Stimulated activated CD8-positive, alpha-beta memory T cell treated with anti-CD3 and anti-CD28 coated beads, Interleukin-2, amount 100 ng/mL, for 1 hour (primary cell): ENCODE results near the gene PPP2R5D.
A peak's percentile ranks its signal among the peaks of the same experiment; 100 is the strongest.

Experiments used
- DNase-seq, 2 donors: peaks; one replicate each; pipeline ENCODE4 v3.0.0-alpha.2; 2020; ENCODE audit warnings: low read depth in 2 of 2

Gene PPP2R5D

DNA sequence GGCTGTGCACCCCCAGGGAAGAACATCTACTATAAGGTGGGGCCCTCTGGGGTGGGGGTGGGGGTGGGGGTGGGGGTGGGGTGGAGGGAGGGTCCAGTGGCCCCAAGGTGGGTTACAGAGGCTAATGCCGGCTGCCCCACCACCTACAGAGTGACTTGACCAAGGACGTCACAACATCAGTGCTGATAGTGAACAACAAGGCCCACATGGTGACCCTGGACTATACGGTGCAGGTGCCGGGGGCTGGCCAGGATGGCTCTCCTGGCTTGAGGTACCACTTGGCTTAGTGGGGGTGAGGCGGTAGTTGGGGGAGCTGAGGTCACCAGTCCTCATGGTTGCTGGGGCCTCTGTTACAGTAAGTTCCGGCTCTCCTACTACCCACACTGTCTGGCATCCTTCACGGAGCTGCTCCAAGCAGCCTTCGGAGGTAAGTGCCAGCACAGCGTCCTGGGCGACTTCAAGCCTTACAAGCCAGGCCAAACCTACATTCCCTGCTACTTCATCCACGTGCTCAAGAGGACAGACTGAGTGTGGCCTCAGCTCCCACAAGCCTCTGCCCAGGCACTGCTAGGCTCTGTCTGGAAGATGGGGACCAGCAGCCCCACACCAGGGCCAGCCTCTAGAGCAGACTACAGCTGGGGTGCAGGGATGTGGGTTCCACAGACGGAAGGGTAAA lies 21.1 kb upstream of the PPP2R5D start:
- DNase-seq = no peak

- DNase-seq = no peak
Observed at GRCh38 chr6:42963855-42964605, 20.3 kb upstream of the PPP2R5D start.

DNA sequence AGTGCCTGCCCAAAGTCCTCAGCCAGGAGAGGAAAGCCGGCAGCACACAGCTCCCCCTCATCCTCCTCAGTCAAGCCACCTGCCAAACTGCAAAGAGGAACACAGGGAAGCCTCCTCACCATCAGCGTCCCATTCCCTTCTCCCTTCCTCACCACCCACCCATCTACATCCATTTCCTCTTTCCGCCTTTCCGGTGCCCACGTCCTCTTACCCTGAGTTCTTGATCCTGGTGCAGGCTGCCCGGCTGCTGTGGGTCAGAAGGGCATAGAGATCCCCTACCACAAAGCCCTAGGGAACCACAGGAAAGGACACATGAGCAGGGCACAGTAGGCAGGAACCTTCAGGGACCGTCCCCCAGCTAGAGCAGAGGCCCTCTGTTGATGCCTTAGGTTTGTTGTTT lies 17.8 kb upstream of the PPP2R5D start:
- DNase-seq = no peak

GRCh38 chr6:42967228-42967627 lies 17.1 kb upstream of the PPP2R5D start:
- DNase-seq = no peak

GRCh38 chr6:42968126-42968701 lies 16.2 kb upstream of the PPP2R5D start:
- DNase-seq = no peak

DNA sequence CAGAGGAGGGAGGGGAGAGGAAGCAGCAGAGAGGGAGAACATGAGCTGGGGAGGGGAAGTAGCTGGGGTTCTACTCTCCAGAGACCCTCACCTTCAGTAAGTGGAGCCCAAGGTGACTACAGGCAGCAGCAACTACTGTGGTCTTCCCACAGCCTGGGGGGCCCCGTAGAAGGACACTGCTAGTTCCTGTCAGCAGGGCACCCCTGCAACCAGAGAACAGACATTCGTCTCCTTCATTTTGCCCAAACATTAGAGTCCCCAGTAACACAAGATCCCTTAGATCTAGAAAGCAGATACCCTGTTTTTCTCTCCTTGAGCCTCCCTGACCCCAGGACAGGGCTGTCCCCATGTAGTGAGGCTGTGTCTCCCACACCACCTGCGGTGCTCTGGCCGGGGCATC lies 15.6 kb upstream of the PPP2R5D start:
- no peak for DNase-seq

DNA sequence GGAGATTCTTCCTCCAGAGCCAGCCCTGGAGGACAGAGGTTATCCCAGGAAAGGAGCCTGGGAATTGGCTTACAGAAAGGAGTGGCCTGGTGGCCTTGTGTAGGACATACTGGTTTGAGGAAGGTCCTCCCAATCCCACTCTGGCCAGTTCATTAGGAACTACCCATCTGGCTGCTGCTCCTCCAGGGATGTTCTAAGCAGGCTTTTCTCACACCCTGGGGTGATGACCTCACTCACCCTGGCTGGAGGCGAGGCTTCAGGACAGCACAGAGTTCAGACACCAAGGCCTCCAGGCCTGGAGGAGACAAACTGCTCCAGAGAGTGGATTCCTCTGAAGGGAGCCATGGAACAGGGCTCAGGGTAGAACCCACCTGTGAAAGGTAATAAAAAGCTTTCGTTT lies 14.9 kb upstream of the PPP2R5D start:
- no peak for DNase-seq

- no peak for DNase-seq
Observed at GRCh38 chr6:42969934-42970333, 14.4 kb upstream of the PPP2R5D start.

DNA sequence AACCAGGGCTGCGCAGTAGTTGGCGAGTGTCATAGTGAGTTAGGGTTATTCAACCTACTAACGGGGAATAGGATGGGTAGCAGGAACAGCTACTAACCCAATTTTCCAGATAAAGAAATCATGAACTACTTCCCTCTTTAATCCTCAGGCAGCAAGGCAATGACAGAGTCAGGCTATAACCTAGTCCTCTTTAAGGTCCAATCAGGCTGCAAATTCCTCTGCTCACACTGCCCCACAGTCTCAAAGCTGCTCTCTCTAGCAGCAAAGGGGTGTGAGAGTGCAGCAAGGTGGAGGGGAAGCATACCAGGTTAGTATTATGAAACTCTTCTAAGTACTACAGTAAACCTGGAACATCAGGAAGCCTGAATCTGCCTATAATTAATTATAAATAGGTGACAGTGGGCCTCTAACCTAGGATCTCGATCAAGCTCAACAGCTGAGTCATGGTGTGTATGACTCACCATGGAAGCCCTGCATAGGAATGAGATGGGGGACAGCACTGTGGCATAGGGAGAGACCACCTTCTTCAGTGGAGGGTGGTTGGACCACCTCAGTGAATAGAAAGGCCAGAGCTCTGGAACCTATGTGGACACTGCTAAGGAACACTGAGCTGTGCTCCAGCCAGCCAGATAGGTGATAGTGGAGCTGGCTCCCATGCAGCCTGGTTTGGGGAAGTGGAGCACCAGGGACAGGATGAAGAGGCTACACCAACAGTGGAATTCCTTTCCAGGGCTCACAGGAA lies 13.3 kb upstream of the PPP2R5D start:
- no peak for DNase-seq

GRCh38 chr6:42971746-42972327 lies 12.5 kb upstream of the PPP2R5D start:
- no peak for DNase-seq

DNA sequence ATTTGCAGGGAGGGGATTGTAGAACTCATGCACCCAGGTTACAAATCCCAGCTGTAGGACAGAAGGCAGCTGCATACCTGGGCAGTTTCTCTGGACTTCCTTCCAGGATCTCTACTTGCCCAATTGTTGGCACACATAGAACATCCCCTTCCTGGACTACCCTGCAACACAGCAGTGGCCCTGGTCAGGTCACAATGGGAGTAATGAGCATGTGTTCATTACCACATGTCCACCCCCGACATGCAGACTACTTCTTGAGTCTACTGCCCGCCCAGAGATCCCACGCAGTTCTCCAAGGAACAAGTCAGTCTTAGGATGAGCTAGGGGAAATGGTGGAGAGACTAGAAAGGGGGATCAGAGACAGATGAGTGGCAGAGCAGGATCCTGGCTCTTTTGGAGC lies 10.4 kb upstream of the PPP2R5D start:
- no peak for DNase-seq

GRCh38 chr6:42974919-42975505 lies 9.4 kb upstream of the PPP2R5D start:
- DNase-seq = no peak

- no peak for DNase-seq
Observed at GRCh38 chr6:42978487-42978838, 5.9 kb upstream of the PPP2R5D start.

DNA sequence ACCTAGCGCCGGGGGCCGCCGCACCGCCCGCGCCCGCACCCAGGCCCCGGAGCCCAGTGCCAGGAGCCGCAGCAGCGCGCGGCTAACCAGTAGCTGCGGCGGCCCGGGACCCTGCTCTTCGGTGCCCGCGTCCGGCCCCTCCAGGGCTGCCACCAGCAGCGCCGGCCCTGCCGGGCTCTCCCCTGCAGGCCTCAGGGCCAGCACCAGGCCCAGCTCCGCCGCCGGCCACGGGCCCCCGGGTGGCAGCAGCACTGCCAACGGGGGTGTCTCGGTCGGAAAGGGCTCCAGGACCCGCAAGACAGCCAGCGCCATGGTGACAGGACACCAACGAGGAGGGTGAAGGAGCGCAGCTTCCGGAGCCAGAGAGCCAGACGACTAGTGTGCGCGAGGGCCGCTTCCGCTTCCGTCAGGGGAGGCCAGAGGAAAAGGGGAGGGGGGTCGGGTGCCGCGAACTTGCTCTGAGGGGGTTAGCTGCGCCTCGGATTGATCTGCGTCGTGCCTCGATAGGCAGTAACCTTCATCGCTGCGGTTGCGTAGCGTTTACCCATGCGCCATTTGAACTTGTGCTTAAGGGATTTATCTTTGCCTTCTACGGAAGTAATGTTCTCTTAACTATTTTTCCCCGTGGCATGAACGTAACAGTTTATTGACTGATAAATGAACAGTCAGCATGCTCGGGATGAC lies 5.4 kb upstream of the PPP2R5D start, which contains the start of gene PEX6:
Gene PEX6, minus strand, starts transcription at position 343 of the 684 bp plus-strand sequence. Its CDS starts 31 bp downstream, at position 312.
- peak; percentile 85 to 86 for DNase-seq

- no peak for DNase-seq
Observed at GRCh38 chr6:42979523-42980177, 4.7 kb upstream of the PPP2R5D start.

DNA sequence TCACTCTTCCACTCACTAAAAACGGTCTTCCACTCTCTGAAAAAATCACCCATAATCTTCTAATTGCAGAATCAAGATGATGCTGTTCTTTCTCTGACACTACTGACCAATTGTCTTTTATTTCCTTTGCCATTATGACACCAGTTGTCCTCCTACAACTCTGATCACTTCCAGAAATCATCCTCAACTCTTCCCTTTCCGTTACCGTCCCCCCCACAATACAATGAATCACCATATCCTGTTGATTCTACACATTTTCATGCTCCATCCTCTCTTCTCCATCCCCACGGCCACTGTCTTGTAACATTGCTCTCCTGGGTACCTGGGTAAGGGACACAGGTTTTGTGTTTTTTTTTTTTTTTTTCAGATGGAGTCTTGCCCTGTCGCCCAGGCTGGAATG lies 2.5 kb upstream of the PPP2R5D start:
- DNase-seq = no peak

DNA sequence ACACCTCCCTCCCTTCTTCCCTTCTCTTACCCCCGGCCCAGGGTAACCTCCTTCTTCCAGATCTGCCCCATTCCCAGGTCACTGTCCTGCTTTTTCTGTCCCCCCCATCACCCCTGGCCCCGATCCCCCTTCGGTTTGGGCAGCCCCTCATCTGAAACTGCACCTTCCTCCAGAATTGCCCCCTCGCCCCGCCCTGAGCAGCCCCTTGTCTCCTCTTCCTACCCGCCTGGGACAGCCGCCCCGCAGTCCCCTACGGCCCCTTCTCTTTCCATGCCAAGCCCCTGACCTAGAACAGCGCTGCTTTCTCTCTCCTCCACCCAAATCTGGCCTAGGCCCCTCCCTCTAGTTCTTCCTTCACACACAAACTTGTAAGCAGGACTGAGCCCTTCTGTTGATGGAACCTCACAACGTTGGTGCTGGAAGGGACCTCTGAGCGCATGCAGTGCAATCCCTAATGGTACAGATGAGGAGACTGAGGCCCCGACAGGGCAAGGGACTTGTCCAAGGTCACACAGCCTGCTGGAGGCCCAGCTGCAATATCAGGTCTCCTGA lies 630 bp downstream of the PPP2R5D start:
- no peak for DNase-seq

GRCh38 chr6:42987533-42988451 lies 3.4 kb downstream of the PPP2R5D start:
- DNase-seq = no peak

- DNase-seq = no peak
Observed at GRCh38 chr6:42988486-42989020, 4.2 kb downstream of the PPP2R5D start.
